ENCODE results near the gene CAP2. TPM values are rescaled to one million over a fixed set of nuclear protein-coding genes. Genes with fewer than 3 reads are reported as not detected.

Gene CAP2
- total RNA-seq, 2 experiments from 2014 or later: not detected

DNA sequence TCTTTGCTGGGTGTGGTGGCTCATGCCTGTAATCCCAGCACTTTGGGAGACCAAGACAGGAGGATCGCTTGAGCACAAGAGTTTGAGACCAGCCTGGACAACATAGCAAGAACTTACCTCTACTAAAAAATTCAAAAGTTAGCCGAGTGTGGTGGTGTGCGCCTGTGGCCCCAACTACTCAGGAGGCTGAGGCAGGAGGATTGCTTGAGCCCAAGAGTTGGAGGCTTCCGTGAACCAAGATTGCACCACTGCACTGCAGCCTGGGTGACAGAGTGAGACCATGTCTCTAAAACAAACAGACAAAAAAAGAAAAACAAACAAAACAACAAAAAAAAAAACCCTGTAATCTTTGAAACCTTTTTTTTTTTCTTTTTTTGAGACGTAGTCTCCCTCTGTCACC lies 67.5 kb downstream of the CAP2 start:
- intact Hi-C loops (cut with micrococcal nuclease): no loop called here
- ATAC-seq (no peak), DNase-seq (no peak)

DNA sequence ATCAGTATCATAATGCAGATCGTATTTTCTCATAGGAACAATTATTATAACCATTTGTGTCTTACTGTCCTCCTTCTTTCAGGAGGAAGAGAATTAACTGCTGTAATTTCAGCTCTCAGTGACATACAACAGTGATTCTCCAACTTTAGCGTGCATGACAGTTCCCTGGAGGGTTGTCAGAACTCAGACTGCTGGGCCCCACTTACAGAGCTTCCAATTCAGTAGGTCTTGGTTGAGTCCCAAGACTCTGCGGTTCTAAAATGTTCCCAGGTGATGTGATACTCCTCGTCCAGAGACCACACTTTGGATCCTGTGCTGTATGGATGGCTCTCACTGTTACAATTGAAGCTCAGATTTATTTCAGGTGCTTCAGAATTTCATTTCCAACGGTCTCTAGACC lies 72.8 kb downstream of the CAP2 start:
- no peak for ATAC-seq
- no peaks in the 10 kb centered on the region for H3K4me1 Mint-ChIP-seq (ENCODE audit: low read depth)
- ChIA-PET CTCF (no interaction called here), POLR2A (no interaction called here)
- no peaks in the 10 kb centered on the region for H3K27me3 Mint-ChIP-seq
- TF ChIP-seq, protein P1, sequence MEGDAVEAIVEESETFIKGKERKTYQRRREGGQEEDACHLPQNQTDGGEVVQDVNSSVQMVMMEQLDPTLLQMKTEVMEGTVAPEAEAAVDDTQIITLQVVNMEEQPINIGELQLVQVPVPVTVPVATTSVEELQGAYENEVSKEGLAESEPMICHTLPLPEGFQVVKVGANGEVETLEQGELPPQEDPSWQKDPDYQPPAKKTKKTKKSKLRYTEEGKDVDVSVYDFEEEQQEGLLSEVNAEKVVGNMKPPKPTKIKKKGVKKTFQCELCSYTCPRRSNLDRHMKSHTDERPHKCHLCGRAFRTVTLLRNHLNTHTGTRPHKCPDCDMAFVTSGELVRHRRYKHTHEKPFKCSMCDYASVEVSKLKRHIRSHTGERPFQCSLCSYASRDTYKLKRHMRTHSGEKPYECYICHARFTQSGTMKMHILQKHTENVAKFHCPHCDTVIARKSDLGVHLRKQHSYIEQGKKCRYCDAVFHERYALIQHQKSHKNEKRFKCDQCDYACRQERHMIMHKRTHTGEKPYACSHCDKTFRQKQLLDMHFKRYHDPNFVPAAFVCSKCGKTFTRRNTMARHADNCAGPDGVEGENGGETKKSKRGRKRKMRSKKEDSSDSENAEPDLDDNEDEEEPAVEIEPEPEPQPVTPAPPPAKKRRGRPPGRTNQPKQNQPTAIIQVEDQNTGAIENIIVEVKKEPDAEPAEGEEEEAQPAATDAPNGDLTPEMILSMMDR (IDR thresholded peaks at IDR 0.05): no peak
- intact Hi-C loops (cut with micrococcal nuclease): no loop called here
- no peak overlapping the region for H3K27ac Mint-ChIP-seq
- H3K4me3 Mint-ChIP-seq: no peak overlapping the region
- no peaks in the 10 kb centered on the region for H3K9me3 Mint-ChIP-seq
- no peaks in the 10 kb centered on the region for H3K36me3 Mint-ChIP-seq (ENCODE audit: low read depth)
- DNase-seq: no peak

More for the DNA sequence above, 67.5 kb downstream of the CAP2 start:
- TF ChIP-seq, protein P1 (IDR thresholded peaks at IDR 0.05): no peak
- H3K36me3 Mint-ChIP-seq (ENCODE audit: low read depth): no peaks in the 10 kb centered on the region
- POLR2A ChIA-PET: no interaction called here
- no peak overlapping the region for H3K27ac Mint-ChIP-seq
- no peak overlapping the region for H3K4me3 Mint-ChIP-seq
- CTCF ChIA-PET: no interaction called here
- no peaks in the 10 kb centered on the region for H3K9me3 Mint-ChIP-seq
- peaks cover 6% of the 10 kb centered on the region for H3K27me3 Mint-ChIP-seq
- no peaks in the 10 kb centered on the region for H3K4me1 Mint-ChIP-seq (ENCODE audit: low read depth)

DNA sequence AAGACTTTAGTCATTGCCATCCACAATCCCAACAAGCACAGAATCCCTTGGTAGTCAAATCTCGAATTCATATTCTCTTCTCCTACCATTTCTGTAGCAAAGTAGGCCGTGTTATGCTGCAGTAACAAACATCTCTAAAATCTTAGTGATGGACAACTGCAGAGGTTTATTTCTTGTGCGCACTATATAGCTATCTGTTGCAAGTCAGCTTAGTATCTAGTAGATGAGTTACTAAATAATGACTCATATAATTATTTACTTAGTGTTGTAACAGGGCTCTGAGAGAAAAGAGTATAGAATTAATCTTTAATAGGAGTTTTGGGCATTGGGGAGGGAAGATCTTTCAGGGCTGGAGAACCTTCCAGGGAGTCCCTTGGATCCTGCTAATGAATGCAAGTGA lies 73.3 kb downstream of the CAP2 start:
- no peaks in the 10 kb centered on the region for H3K27me3 Mint-ChIP-seq
- no peak overlapping the region for H3K4me3 Mint-ChIP-seq
- no peaks in the 10 kb centered on the region for H3K4me1 Mint-ChIP-seq (ENCODE audit: low read depth)
- TF ChIP-seq, protein P1 (IDR thresholded peaks at IDR 0.05): no peak
- no peaks in the 10 kb centered on the region for H3K9me3 Mint-ChIP-seq
- POLR2A ChIA-PET: no interaction called here
- ATAC-seq: no peak
- no peak for DNase-seq
- CTCF ChIA-PET: no interaction called here
- no peak overlapping the region for H3K27ac Mint-ChIP-seq
- intact Hi-C loops (cut with micrococcal nuclease): no loop called here
- H3K36me3 Mint-ChIP-seq (ENCODE audit: low read depth): no peaks in the 10 kb centered on the region

- Mint-ChIP-seq H3K4me1 (ENCODE audit: low read depth) (no peaks in the 10 kb centered on the region), H3K36me3 (ENCODE audit: low read depth) (no peaks in the 10 kb centered on the region), H3K27me3 (peaks cover 5% of the 10 kb centered on the region), H3K4me3 (no peak overlapping the region), H3K9me3 (no peaks in the 10 kb centered on the region), H3K27ac (no peak overlapping the region)
- ATAC-seq: no peak
- TF ChIP-seq, protein P1 (IDR thresholded peaks at IDR 0.05): no peak
- CTCF ChIA-PET: no interaction called here
- intact Hi-C loops (cut with micrococcal nuclease): no loop called here
- no peak for DNase-seq
- POLR2A ChIA-PET: no interaction called here
These were observed 75.8 kb downstream of the CAP2 start for GRCh38 chr6:17469006-17469832.

DNA sequence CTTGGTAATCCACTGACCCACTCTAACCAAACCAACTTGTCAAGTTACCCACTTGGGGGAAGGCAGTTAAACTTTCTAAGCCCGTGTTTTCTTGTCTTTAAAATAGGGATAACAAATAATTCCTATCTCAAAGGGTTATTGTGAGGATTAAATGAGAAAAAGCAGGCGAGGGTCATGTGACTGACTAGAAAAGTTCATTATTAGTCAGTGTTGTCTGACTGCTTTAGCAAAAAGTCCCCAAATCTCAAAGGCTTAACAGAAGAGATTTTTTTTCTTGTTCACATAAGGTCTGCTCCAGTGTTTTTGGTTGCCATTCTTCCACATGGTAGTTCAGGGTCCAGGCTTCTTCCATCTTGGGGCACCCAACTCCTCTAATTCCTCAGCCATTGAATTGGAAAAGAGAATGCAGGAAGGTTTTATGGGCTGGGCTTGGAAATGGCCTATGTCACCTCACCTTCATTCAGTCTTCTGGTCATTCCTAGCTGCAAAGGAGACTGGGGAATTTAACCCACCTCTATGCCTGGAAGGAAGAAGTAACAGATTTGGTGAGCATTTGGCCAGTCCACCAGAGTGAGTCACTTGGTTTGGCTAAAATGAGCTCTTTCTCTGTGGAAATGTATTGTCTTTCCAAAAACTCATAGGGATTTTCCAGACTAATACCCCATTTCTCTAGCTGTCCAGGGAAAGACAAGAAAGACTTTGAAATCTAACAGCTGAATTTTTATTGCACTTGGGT lies 77.0 kb downstream of the CAP2 start:
- ChIA-PET POLR2A (no interaction called here), CTCF (no interaction called here)
- Mint-ChIP-seq H3K9me3 (no peaks in the 10 kb centered on the region), H3K4me3 (no peak overlapping the region), H3K27me3 (peaks cover 5% of the 10 kb centered on the region), H3K4me1 (ENCODE audit: low read depth) (no peaks in the 10 kb centered on the region), H3K36me3 (ENCODE audit: low read depth) (no peaks in the 10 kb centered on the region), H3K27ac (no peak overlapping the region)
- no peak for ATAC-seq
- no peak for DNase-seq
- TF ChIP-seq, protein P1 (IDR thresholded peaks at IDR 0.05): no peak
- intact Hi-C loops (cut with micrococcal nuclease): no loop called here
